CD14-positive monocyte (primary cell): ENCODE data around the gene DPM2. TPM values are rescaled to one million over a fixed set of nuclear protein-coding genes. Genes with fewer than 3 reads are reported as not detected.
A peak's percentile ranks its signal among the peaks of the same experiment; 100 is the strongest.

Experiments
- DNase-seq, 3 donors: peaks; one replicate each; pipeline ENCODE4 v3.0.0-alpha.2; 2011 to 2022
- H2AFZ ChIP-seq: 2 replicates; pipeline ENCODE4 v1.6.0; 2012; ENCODE audit warnings: mild to moderate bottlenecking, low read depth, low read length, inconsistent platforms; ENCODE audit not compliant: insufficient read depth, poor library complexity, severe bottlenecking
- H3K27ac ChIP-seq, 2 donors: 1 replicate in 1 of 2; 2 replicates in 1 of 2; pipeline ENCODE4 v1.5.1; 2012 to 2013; ENCODE audit warnings: low read length in 2 of 2, control low read depth in 1 of 2, inconsistent platforms in 1 of 2, low read depth in 1 of 2, mild to moderate bottlenecking in 1 of 2
- H3K27me3 ChIP-seq, 2 donors: one replicate each; pipeline versions ENCODE4 v1.6.0 to v1.6.1; 2011 to 2013; ENCODE audit warnings: low read length in 2 of 2; ENCODE audit not compliant: control insufficient read depth in 2 of 2, insufficient read depth in 2 of 2
- H3K36me3 ChIP-seq, 2 donors: replicated peaks in 1 of 2; 1 replicate in 1 of 2; 2 replicates in 1 of 2; pipeline versions ENCODE4 v1.5.1 to v1.6.1; 2012 to 2013; ENCODE audit warnings: low read length in 2 of 2, control low read depth in 1 of 2, inconsistent platforms in 1 of 2, mild to moderate bottlenecking in 1 of 2; ENCODE audit not compliant: insufficient read depth in 2 of 2, control insufficient read depth in 1 of 2
- H3K4me1 ChIP-seq, 2 donors: 1 replicate in 1 of 2; 2 replicates in 1 of 2; pipeline versions ENCODE4 v1.5.1 to v1.6.1; 2012 to 2013; ENCODE audit warnings: low read length in 2 of 2, control low read depth in 1 of 2, inconsistent platforms in 1 of 2, mild to moderate bottlenecking in 1 of 2, moderate library complexity in 1 of 2; ENCODE audit not compliant: insufficient read depth in 2 of 2, control insufficient read depth in 1 of 2
- H3K4me2 ChIP-seq: replicated peaks from 2 replicates; pipeline ENCODE3; 2012; ENCODE audit warnings: low read length, moderate library complexity, mild to moderate bottlenecking; ENCODE audit not compliant: poor library complexity, severe bottlenecking; ENCODE audit errors: extremely low read depth
- H3K4me3 ChIP-seq, 3 experiments: fragments of 200-600 bp in 1 of 3; sonication (generic) in 1 of 3; replicated peaks in 1 of 3; 1 replicate in 2 of 3; 2 replicates in 1 of 3; pipeline ENCODE4 v1.5.1; 2011 to 2013; ENCODE audit warnings: low read length in 3 of 3, mild to moderate bottlenecking in 3 of 3, control low read depth in 2 of 3, low read depth in 2 of 3, inconsistent platforms in 1 of 3, moderate library complexity in 1 of 3
- H3K79me2 ChIP-seq: 2 replicates; pipeline ENCODE4 v1.6.0; 2012; ENCODE audit warnings: mild to moderate bottlenecking, control low read depth, inconsistent platforms, low read length, moderate library complexity; ENCODE audit not compliant: insufficient read depth
- H3K9ac ChIP-seq: 2 replicates; pipeline ENCODE4 v1.6.0; 2017; ENCODE audit warnings: low read length, mild to moderate bottlenecking; ENCODE audit not compliant: insufficient read depth, poor library complexity, severe bottlenecking
- H3K9me3 ChIP-seq, 2 donors: replicated peaks in 1 of 2; 1 replicate in 1 of 2; 2 replicates in 1 of 2; pipeline versions ENCODE4 v1.5.1 to v1.6.1; 2012 to 2013; ENCODE audit warnings: low read length in 2 of 2, control low read depth in 1 of 2; ENCODE audit not compliant: control insufficient read depth in 1 of 2, insufficient read depth in 1 of 2
- H4K20me1 ChIP-seq: 2 replicates; pipeline ENCODE4 v1.6.0; 2012; ENCODE audit warnings: mild to moderate bottlenecking, low read length, control low read depth, moderate library complexity; ENCODE audit not compliant: insufficient read depth
- H3K27ac Mint-ChIP-seq, 7 donors: one replicate each; pipeline ENCODE4 v1.8.0; 2020; ENCODE audit warnings: mild to moderate bottlenecking in 7 of 7, mixed read lengths in 7 of 7, moderate library complexity in 6 of 7, inconsistent platforms in 2 of 7
- H3K27me3 Mint-ChIP-seq, 3 donors: one replicate each; pipeline ENCODE4 v1.8.0; 2021 to 2022; ENCODE audit warnings: low read depth in 3 of 3, mild to moderate bottlenecking in 3 of 3, mixed read lengths in 3 of 3, moderate library complexity in 3 of 3, inconsistent platforms in 1 of 3
- H3K36me3 Mint-ChIP-seq, 2 donors: one replicate each; pipeline ENCODE4 v1.8.0; 2020; ENCODE audit warnings: mixed read lengths in 2 of 2, inconsistent platforms in 1 of 2, mild to moderate bottlenecking in 1 of 2
- H3K4me1 Mint-ChIP-seq: one replicate; pipeline ENCODE4 v1.8.0; 2020; ENCODE audit warnings: mild to moderate bottlenecking, mixed read lengths
- H3K4me3 Mint-ChIP-seq, 2 donors: one replicate each; pipeline ENCODE4 v1.8.0; 2020; ENCODE audit warnings: mild to moderate bottlenecking in 2 of 2, mixed read lengths in 2 of 2, moderate library complexity in 1 of 2
- H3K9me3 Mint-ChIP-seq, 7 donors: one replicate each; pipeline ENCODE4 v1.8.0; 2020 to 2022; ENCODE audit warnings: mixed read lengths in 7 of 7, mild to moderate bottlenecking in 6 of 7, moderate library complexity in 6 of 7, inconsistent platforms in 2 of 7
- CTCF ChIP-seq: fragments of 200-600 bp; IDR thresholded peaks from one replicate; pipeline ENCODE4 v1.8.0; 2022; ENCODE audit warnings: antibody characterized with exemption, mild to moderate bottlenecking
- WGBS: methylation state at CpG from one replicate; pipeline ENCODE4 v1.1.5; 2013; ENCODE audit warnings: missing lambda C conversion rate; ENCODE audit not compliant: insufficient coverage; 5-methylcytosine and 5-hydroxymethylcytosine counted together
- intact Hi-C, 2 donors: fragments of 100-400 bp; cut with micrococcal nuclease; formaldehyde crosslinking; loops; one replicate each; pipeline versions ENCODE4 v1.15.0 to v1.15.1; 2023
- polyA plus RNA-seq, 3 donors: library from polyadenylated mRNA; depleted of rRNA in 1 of 3; unstranded in 2 of 3; stranded (reverse) in 1 of 3; fragments of 300-500 nt in 2 of 3; fragments of >200 nt in 1 of 3; fragmentation: Illumina TruSeq in 2 of 3; gene quantifications; 1 replicate in 2 of 3; 2 replicates in 1 of 3; pipeline ENCODE4 v1.2.3, GENCODE V29; 2012 to 2021

The DPM2 gene
- polyA plus RNA-seq, 3 donors = 22.4 to 28.7 (median 25.4) TPM

GRCh38 chr9:127977884-127978647 is 40.4 kb upstream of the DPM2 start:
- WGBS = 68% methylated on average over 6 of the region's 12 CpGs
- TF ChIP-seq CTCF = no peak
- no peak overlapping the region for H3K27ac ChIP-seq
- Mint-ChIP-seq H3K4me3 (peak overlapping the region in 1 of 2 donors; percentile 51), H3K27me3 (peaks cover 13 to 20% (median 15%) of the 10 kb centered on the region in 3 donors), H3K4me1 (peaks cover 28% of the 10 kb centered on the region), H3K9me3 (peaks cover 0 to 4% (median 0%) of the 10 kb centered on the region in 7 donors), H3K27ac (peak overlapping the region in 1 of 7 donors; percentile 26), H3K36me3 (peaks cover 0 to 3% of the 10 kb centered on the region in 2 donors)
- H3K79me2 ChIP-seq = no peaks in the 10 kb centered on the region
- H3K27me3 ChIP-seq = peaks cover 5 to 13% of the 10 kb centered on the region in 2 donors
- intact Hi-C loops = no loop called here
- no peak overlapping the region for H3K9ac ChIP-seq
- H2AFZ ChIP-seq = no peak overlapping the region
- peaks cover 12% of the 10 kb centered on the region for H4K20me1 ChIP-seq
- H3K4me1 ChIP-seq = peaks cover 18 to 27% of the 10 kb centered on the region in 2 donors
- H3K9me3 ChIP-seq = no peaks in the 10 kb centered on the region
- H3K4me3 ChIP-seq = no peak overlapping the region
- DNase-seq = peak in 1 of 3 donors; percentile 2
- H3K36me3 ChIP-seq = no peaks in the 10 kb centered on the region
- H3K4me2 ChIP-seq = no peak overlapping the region

DNA sequence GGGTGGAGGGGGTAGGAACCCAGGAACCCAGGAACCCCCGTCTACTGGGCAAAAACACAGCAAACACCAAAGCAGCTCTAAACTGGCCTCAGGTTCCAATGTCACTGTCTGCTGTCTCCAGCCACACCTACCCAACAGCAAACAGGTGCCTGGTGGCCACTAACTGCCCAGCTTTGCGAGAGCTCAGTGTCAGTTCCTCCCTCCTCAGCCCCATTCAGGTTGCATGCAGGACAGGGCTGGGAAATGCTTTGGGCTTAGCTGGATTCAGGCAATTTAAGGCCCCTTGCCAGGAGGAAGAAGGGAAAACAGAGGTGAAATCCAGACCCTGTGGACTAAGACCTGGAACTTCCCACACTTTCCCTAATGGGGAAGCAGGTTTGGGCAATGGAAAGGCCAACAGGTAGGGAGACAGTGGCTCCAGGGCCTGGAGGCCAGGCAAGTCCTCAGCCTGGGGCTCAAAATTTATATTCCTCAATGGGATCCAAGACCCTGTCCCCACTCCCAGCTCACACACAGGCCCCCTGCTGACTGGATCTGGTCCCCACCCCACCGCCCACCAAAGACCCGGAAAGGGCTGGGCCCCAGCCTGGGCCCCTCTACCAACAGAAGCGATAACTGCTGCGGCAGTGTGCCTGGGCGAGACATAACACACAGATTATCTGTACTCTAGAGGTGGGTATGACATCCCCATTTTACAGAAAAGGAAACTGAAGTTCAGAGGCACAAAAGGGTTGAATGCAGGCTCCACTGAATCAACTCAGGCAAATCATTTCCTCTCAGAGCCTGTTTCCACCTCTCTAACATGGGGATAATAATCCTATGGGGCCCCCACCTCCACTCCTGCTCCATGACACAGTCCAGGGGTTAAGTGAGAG is 39.6 kb upstream of the DPM2 start:
- H2AFZ ChIP-seq = no peak overlapping the region
- peaks cover 0 to 3% of the 10 kb centered on the region in 2 donors for H3K36me3 Mint-ChIP-seq
- intact Hi-C loops = no loop called here
- H3K4me1 ChIP-seq = peaks cover 19 to 28% of the 10 kb centered on the region in 2 donors
- DNase-seq = no peak
- H3K79me2 ChIP-seq = no peaks in the 10 kb centered on the region
- peaks cover 12% of the 10 kb centered on the region for H4K20me1 ChIP-seq
- no peak for TF ChIP-seq CTCF
- H3K9me3 Mint-ChIP-seq = peaks cover 0 to 4% (median 0%) of the 10 kb centered on the region in 7 donors
- no peak overlapping the region for H3K4me3 ChIP-seq
- H3K9ac ChIP-seq = no peak overlapping the region
- H3K9me3 ChIP-seq = no peaks in the 10 kb centered on the region
- whole genome bisulfite sequencing = no CpG with 5 or more reads among the region's 7 CpGs
- H3K27ac ChIP-seq = no peak overlapping the region
- no peak overlapping the region for H3K4me2 ChIP-seq
- peaks cover 29% of the 10 kb centered on the region for H3K4me1 Mint-ChIP-seq
- H3K36me3 ChIP-seq = no peaks in the 10 kb centered on the region
- peaks cover 5 to 13% of the 10 kb centered on the region in 2 donors for H3K27me3 ChIP-seq
- peaks cover 15 to 20% (median 15%) of the 10 kb centered on the region in 3 donors for H3K27me3 Mint-ChIP-seq
- H3K27ac Mint-ChIP-seq = no peak overlapping the region
- H3K4me3 Mint-ChIP-seq = peak overlapping the region in 1 of 2 donors; percentile 51
